ENCODE data around the gene LYPD4. TPM values are rescaled to one million over a fixed set of nuclear protein-coding genes. Genes with fewer than 3 reads are reported as not detected.

The LYPD4 gene
- total and polyA plus RNA-seq, 2 donors (not counting 1 experiment from before 2014, with no cell fraction given), result not detected

GRCh38 chr19:41851456-41851855 lies 7.0 kb upstream of the LYPD4 start:
- no peaks in the 10 kb centered on the region for H4K20me1 ChIP-seq (ENCODE audit: control insufficient read depth, extremely low read depth, insufficient read depth, low read length)
- TF ChIP-seq CTCF (conservative IDR thresholded peaks at IDR 0.05 in 1 of 2, IDR thresholded peaks at IDR 0.05 in 1 of 2; ENCODE audit: low read depth in 1 of 2, low read length in 2 of 2), result no peak
- TF ChIP-seq EZH2 (IDR thresholded peaks at IDR 0.05; ENCODE audit: low read length, missing control alignments), result no peak
- no peak for DNase-seq (ENCODE audit: low read depth in 2 of 2)
- no peak overlapping the region for H3K27ac ChIP-seq (ENCODE audit: insufficient read depth, low read length)
- no peak overlapping the region for H2AFZ ChIP-seq (ENCODE audit: low read length)
- no peak overlapping the region for H3K9ac ChIP-seq (ENCODE audit: insufficient read depth, low read length)
- no peaks in the 10 kb centered on the region for H3K4me1 ChIP-seq (ENCODE audit: control insufficient read depth, extremely low read depth, insufficient read depth, low read length)
- no peaks in the 10 kb centered on the region for H3K36me3 ChIP-seq (ENCODE audit: control insufficient read depth, insufficient read depth, low read length)
- H3K27me3 ChIP-seq (ENCODE audit: control insufficient read depth, insufficient read depth, low read length), result peaks cover 25% of the 10 kb centered on the region
- H3K4me2 ChIP-seq (ENCODE audit: extremely low read depth, insufficient read depth, low read length), result no peak overlapping the region
- H3K79me2 ChIP-seq (ENCODE audit: control insufficient read depth, insufficient read depth, low read length), result no peaks in the 10 kb centered on the region
- H3K4me3 ChIP-seq (replicated peaks in 1 of 4; ENCODE audit: control extremely low read depth in 1 of 4, insufficient read depth in 1 of 4, low read depth in 3 of 4, low read length in 4 of 4), result no peak overlapping the region
- no peaks in the 10 kb centered on the region for H3K9me3 ChIP-seq (ENCODE audit: control insufficient read depth, insufficient read depth, low read depth, low read length)

DNA sequence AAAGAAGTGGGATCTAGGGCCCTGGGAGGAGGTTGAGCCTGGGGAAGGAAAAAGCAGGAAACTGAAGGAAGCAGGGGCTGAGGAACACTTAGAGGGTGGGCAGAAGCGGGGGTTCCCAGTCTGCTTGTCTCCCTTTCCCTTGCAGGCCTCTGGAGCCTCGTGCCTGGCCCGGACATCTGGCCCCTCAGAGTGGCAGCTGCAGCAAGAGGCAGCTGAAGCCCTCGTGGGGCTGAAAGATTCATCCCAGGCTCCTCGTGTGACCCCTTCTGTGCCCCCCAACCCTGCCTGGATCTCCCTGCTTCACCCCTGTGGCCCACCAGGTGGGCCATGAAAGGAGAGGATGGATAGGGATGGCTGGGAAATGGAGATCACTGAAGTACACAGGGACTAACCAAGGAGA lies 5.9 kb upstream of the LYPD4 start:
- Histone ChIP-seq H4K20me1 (ENCODE audit: control insufficient read depth, extremely low read depth, insufficient read depth, low read length) (no peaks in the 10 kb centered on the region), H3K9me3 (ENCODE audit: control insufficient read depth, insufficient read depth, low read depth, low read length) (no peaks in the 10 kb centered on the region), H3K9ac (ENCODE audit: insufficient read depth, low read length) (no peak overlapping the region), H3K4me3 (replicated peaks in 1 of 4; ENCODE audit: control extremely low read depth in 1 of 4, insufficient read depth in 1 of 4, low read depth in 3 of 4, low read length in 4 of 4) (no peak overlapping the region), H3K27ac (ENCODE audit: insufficient read depth, low read length) (no peak overlapping the region), H3K4me2 (ENCODE audit: extremely low read depth, insufficient read depth, low read length) (no peak overlapping the region), H3K36me3 (ENCODE audit: control insufficient read depth, insufficient read depth, low read length) (no peaks in the 10 kb centered on the region), H3K79me2 (ENCODE audit: control insufficient read depth, insufficient read depth, low read length) (no peaks in the 10 kb centered on the region), H3K4me1 (ENCODE audit: control insufficient read depth, extremely low read depth, insufficient read depth, low read length) (no peaks in the 10 kb centered on the region), H2AFZ (ENCODE audit: low read length) (no peak overlapping the region), H3K27me3 (ENCODE audit: control insufficient read depth, insufficient read depth, low read length) (peaks cover 25% of the 10 kb centered on the region)
- no peak for TF ChIP-seq EZH2 (IDR thresholded peaks at IDR 0.05; ENCODE audit: low read length, missing control alignments)
- no peak for TF ChIP-seq CTCF (conservative IDR thresholded peaks at IDR 0.05 in 1 of 2, IDR thresholded peaks at IDR 0.05 in 1 of 2; ENCODE audit: low read depth in 1 of 2, low read length in 2 of 2)
- DNase-seq (ENCODE audit: low read depth in 2 of 2), result no peak

DNA sequence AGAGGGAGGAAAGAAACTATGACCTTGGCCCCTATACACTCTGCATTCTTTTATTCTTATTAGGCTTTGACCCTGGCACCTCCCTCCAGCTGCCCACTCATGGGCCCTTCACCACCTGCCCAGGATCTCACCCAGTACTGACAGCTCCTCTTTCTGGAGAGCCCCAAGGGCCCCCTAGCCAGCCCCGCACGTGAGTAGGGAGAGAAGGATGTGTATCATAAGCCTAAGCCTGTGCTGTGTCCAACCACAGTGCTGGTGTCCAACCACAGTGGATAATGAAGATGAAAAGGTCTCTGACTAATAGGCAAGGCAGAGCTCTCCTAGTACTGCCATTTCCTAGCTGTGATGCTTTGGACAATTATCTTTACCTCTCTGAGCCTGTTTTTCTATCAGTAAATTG lies 4.6 kb upstream of the LYPD4 start:
- no peak overlapping the region for H3K9ac ChIP-seq (ENCODE audit: insufficient read depth, low read length)
- H3K4me1 ChIP-seq (ENCODE audit: control insufficient read depth, extremely low read depth, insufficient read depth, low read length), result no peaks in the 10 kb centered on the region
- H3K9me3 ChIP-seq (ENCODE audit: control insufficient read depth, insufficient read depth, low read depth, low read length), result no peaks in the 10 kb centered on the region
- no peak for TF ChIP-seq CTCF (conservative IDR thresholded peaks at IDR 0.05 in 1 of 2, IDR thresholded peaks at IDR 0.05 in 1 of 2; ENCODE audit: low read depth in 1 of 2, low read length in 2 of 2)
- TF ChIP-seq EZH2 (IDR thresholded peaks at IDR 0.05; ENCODE audit: low read length, missing control alignments), result no peak
- H3K27ac ChIP-seq (ENCODE audit: insufficient read depth, low read length), result no peak overlapping the region
- no peak for DNase-seq (ENCODE audit: low read depth in 2 of 2)
- H3K27me3 ChIP-seq (ENCODE audit: control insufficient read depth, insufficient read depth, low read length), result peaks cover 20% of the 10 kb centered on the region
- no peak overlapping the region for H2AFZ ChIP-seq (ENCODE audit: low read length)
- H3K4me3 ChIP-seq (replicated peaks in 1 of 4; ENCODE audit: control extremely low read depth in 1 of 4, insufficient read depth in 1 of 4, low read depth in 3 of 4, low read length in 4 of 4), result no peak overlapping the region
- no peaks in the 10 kb centered on the region for H4K20me1 ChIP-seq (ENCODE audit: control insufficient read depth, extremely low read depth, insufficient read depth, low read length)
- no peak overlapping the region for H3K4me2 ChIP-seq (ENCODE audit: extremely low read depth, insufficient read depth, low read length)
- no peaks in the 10 kb centered on the region for H3K36me3 ChIP-seq (ENCODE audit: control insufficient read depth, insufficient read depth, low read length)
- H3K79me2 ChIP-seq (ENCODE audit: control insufficient read depth, insufficient read depth, low read length), result no peaks in the 10 kb centered on the region

Data from fibroblast of lung (primary cell).